22Rv1 (cell line): ENCODE results near the gene SEMA6B.

Experiments used
- H3K27ac ChIP-seq: fragments of 450-650 bp; 2 replicates; pipeline ENCODE4 v1.5.1; 2017
- ZFX ChIP-seq: fragments of 450-650 bp; IDR thresholded peaks from 2 replicates; pipeline ENCODE4 v1.6.1; 2017; ENCODE audit warnings: antibody characterized with exemption, borderline replicate concordance
- TF ChIP-seq, protein P1 (sequence below): fragments of 450-650 bp; IDR thresholded peaks from 2 replicates; pipeline ENCODE4 v1.5.1; 2017; ENCODE audit warnings: mild to moderate bottlenecking

The SEMA6B gene

GRCh38 chr19:4502282-4503131 lies 57.0 kb downstream of the SEMA6B start:
- H3K27ac ChIP-seq, result no peak overlapping the region
- TF ChIP-seq, protein P1, sequence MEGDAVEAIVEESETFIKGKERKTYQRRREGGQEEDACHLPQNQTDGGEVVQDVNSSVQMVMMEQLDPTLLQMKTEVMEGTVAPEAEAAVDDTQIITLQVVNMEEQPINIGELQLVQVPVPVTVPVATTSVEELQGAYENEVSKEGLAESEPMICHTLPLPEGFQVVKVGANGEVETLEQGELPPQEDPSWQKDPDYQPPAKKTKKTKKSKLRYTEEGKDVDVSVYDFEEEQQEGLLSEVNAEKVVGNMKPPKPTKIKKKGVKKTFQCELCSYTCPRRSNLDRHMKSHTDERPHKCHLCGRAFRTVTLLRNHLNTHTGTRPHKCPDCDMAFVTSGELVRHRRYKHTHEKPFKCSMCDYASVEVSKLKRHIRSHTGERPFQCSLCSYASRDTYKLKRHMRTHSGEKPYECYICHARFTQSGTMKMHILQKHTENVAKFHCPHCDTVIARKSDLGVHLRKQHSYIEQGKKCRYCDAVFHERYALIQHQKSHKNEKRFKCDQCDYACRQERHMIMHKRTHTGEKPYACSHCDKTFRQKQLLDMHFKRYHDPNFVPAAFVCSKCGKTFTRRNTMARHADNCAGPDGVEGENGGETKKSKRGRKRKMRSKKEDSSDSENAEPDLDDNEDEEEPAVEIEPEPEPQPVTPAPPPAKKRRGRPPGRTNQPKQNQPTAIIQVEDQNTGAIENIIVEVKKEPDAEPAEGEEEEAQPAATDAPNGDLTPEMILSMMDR, result no peak
- TF ChIP-seq ZFX, result no peak

DNA sequence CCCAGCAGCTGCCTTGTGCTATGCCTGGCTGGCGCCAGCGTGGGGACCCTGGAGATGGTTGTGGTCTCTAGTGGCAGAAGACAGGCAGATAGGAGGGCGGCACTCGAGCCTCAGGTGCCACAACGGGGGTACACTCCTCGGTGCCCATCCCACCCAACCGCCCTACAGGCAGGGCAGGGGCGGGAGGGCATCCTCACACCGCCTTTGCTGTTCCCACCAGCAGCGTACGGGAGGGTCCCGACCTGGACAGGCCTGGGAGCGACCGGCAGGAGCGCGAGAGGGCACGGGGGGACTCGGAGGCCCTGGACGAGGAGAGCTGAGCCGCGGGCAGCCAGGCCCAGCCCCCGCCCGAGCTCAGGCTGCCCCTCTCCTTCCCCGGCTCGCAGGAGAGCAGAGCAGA lies 57.8 kb downstream of the SEMA6B start:
- TF ChIP-seq ZFX, result no peak
- TF ChIP-seq, protein P1, result no peak
- H3K27ac ChIP-seq, result no peak overlapping the region

DNA sequence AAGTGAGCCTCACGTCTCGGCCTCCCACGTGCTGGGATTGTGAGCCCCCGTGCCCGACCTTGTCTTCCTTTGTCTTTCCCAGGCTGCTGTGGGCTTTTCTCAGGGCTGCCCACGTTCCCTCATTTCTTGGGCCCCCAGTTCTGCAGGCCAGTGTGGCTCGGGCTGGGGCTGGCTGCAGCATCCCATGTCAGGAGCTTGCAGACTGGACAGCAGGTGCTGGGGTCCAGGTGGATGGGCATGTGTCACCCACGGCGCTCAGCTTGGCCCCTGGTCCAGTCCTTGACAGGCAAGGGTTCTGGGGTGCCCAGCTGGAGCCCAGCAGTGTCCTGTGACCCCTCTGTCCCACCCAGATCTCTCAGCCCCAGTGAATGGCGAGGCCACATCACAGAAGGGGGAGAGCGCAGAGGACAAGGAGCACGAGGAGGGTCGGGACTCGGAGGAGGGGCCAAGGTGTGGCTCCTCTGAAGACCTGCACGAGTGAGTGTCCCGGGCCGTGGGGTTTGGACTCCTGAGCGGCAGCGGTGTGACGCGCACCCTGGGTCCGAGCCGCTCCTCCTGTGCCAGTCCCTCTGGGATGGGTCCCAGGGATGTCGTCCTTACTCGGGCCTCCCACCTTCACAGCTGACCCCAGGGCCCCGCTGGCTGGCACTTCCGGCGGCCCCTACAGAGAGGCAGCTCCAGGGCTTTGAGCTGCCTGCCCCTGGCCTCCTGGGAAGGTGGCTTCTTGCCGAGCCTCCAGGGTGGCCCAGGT lies 58.5 kb downstream of the SEMA6B start:
- no peak overlapping the region for H3K27ac ChIP-seq
- no peak for TF ChIP-seq ZFX
- TF ChIP-seq, protein P1, result no peak

- H3K27ac ChIP-seq, result no peak overlapping the region
- no peak for TF ChIP-seq ZFX
- TF ChIP-seq, protein P1, result no peak
These were observed 59.6 kb downstream of the SEMA6B start for GRCh38 chr19:4499855-4500254.

GRCh38 chr19:4499318-4499717 lies 60.2 kb downstream of the SEMA6B start:
- no peak overlapping the region for H3K27ac ChIP-seq
- TF ChIP-seq, protein P1, result no peak

GRCh38 chr19:4498694-4499093 lies 60.8 kb downstream of the SEMA6B start:
- no peak overlapping the region for H3K27ac ChIP-seq
- no peak for TF ChIP-seq ZFX
- TF ChIP-seq, protein P1, result no peak
